HL-60 (cell line): ENCODE measurements around the gene SIX5.

Experiments
- CTCF ChIP-seq: IDR thresholded peaks from one replicate; pipeline ENCODE4 v1.5.1; 2011; ENCODE audit warnings: low read length, control low read depth, inconsistent platforms; ENCODE audit not compliant: insufficient read depth
- REST ChIP-seq: IDR thresholded peaks from 2 replicates; pipeline ENCODE4 v1.6.1; 2012; ENCODE audit warnings: low read depth; ENCODE audit not compliant: insufficient replicate concordance

- TF ChIP-seq CTCF (no peak), REST (no peak)
Measured at GRCh38 chr19:45752639-45753038, 16.4 kb downstream of the SIX5 start.
